PC-3 (cell line): ENCODE measurements around the gene HDHD5.

ENCODE experiments used
- CTCF ChIP-seq: fragments of 300-600 bp; sonication (generic); conservative IDR thresholded peaks from 2 replicates; pipeline ENCODE4 v1.5.1; 2017; ENCODE audit warnings: antibody characterized with exemption, low read depth, mild to moderate bottlenecking, low read length
- EZH2 ChIP-seq: fragments of 300-600 bp; sonication (generic); IDR thresholded peaks from one replicate; pipeline ENCODE4 v1.6.1; 2017; ENCODE audit warnings: antibody characterized with exemption, mild to moderate bottlenecking, low read length; ENCODE audit not compliant: unreplicated experiment

- no peak for TF ChIP-seq CTCF
- TF ChIP-seq EZH2 = no peak
Measured at GRCh38 chr22:17091851-17092250, 67.2 kb downstream of the HDHD5 start.
